Smooth muscle cell (in vitro differentiated cells): Measurements from ENCODE around the gene SPRED2. TPM values are rescaled to one million over a fixed set of nuclear protein-coding genes. Genes with fewer than 3 reads are reported as not detected.

Experiments used
- DNase-seq: peaks from one replicate; lab custom pipeline; 2025; ENCODE audit not compliant: unreplicated experiment; lab: John Stamatoyannopoulos, UW
- H2AFZ ChIP-seq: fragments of 200-600 bp; sonication (generic); 2 replicates; pipeline ENCODE4 v1.6.0; 2016; ENCODE audit warnings: antibody characterized with exemption, low read depth, mild to moderate bottlenecking
- H3F3A ChIP-seq: fragments of 200-600 bp; sonication (generic); 2 replicates; pipeline ENCODE4 v1.6.0; 2017; ENCODE audit warnings: antibody characterized with exemption, low read depth
- H3K27ac ChIP-seq: fragments of 200-600 bp; sonication (generic); 2 replicates; pipeline ENCODE4 v1.5.1; 2016; ENCODE audit warnings: low read depth, mild to moderate bottlenecking
- H3K27me3 ChIP-seq: fragments of 200-600 bp; sonication (generic); 2 replicates; pipeline ENCODE4 v1.6.1; 2016; ENCODE audit warnings: low read depth, mild to moderate bottlenecking
- H3K36me3 ChIP-seq: fragments of 200-600 bp; sonication (generic); 2 replicates; pipeline ENCODE4 v1.5.1; 2016; ENCODE audit warnings: low read depth
- H3K4me1 ChIP-seq: fragments of 200-600 bp; sonication (generic); 2 replicates; pipeline ENCODE4 v1.5.1; 2016; ENCODE audit warnings: low read depth
- H3K4me2 ChIP-seq: fragments of 200-600 bp; sonication (generic); 2 replicates; pipeline ENCODE4 v1.6.0; 2016; ENCODE audit warnings: mild to moderate bottlenecking
- H3K4me3 ChIP-seq: fragments of 200-600 bp; sonication (generic); 2 replicates; pipeline ENCODE4 v1.5.1; 2016; ENCODE audit warnings: mild to moderate bottlenecking
- H3K79me2 ChIP-seq: fragments of 200-600 bp; sonication (generic); 2 replicates; pipeline ENCODE4 v1.6.0; 2016; ENCODE audit warnings: low read depth, mild to moderate bottlenecking
- H3K9ac ChIP-seq: fragments of 200-600 bp; sonication (generic); 2 replicates; pipeline ENCODE4 v1.6.0; 2016; ENCODE audit warnings: low read depth
- H3K9me3 ChIP-seq: fragments of 200-600 bp; sonication (generic); replicated peaks from 2 replicates; pipeline ENCODE4 v1.5.1; 2016; ENCODE audit warnings: low read depth
- H4K20me1 ChIP-seq: fragments of 200-600 bp; sonication (generic); 2 replicates; pipeline ENCODE4 v1.6.0; 2016; ENCODE audit warnings: low read depth
- CTCF ChIP-seq: fragments of 200-600 bp; sonication (generic); IDR thresholded peaks from 2 replicates; pipeline ENCODE4 v1.5.1; 2017; ENCODE audit warnings: borderline replicate concordance, mild to moderate bottlenecking, antibody characterized with exemption; ENCODE audit not compliant: insufficient read depth, poor library complexity, severe bottlenecking
- WGBS: methylation state at CpG from one replicate; pipeline ENCODE4 v1.1.7; 2016; ENCODE audit warnings: low lambda C conversion rate; 5-methylcytosine and 5-hydroxymethylcytosine counted together
- polyA plus RNA-seq: library from polyadenylated mRNA; unstranded; fragments of >200 nt; fragmentation: Nextera tagmentation; extraction: Ambion mirVana; gene quantifications from 2 replicates; pipeline ENCODE4 v1.2.1, GENCODE V29; 2016
- total RNA-seq: library from RNA; depleted of rRNA; stranded (reverse); fragments of >200 nt; gene quantifications from 2 replicates; pipeline ENCODE4 v1.2.3, GENCODE V29; 2014

Gene SPRED2
- total and polyA plus RNA-seq, 2 experiments from 2014 or later, result 18.3 to 23.7 TPM

GRCh38 chr2:65431421-65432226, 775 bp downstream of the SPRED2 start:
- H3K4me3 ChIP-seq, result peak overlapping the region; percentile 99
- peak overlapping the region; percentile 94 for H3K4me2 ChIP-seq
- H3K27me3 ChIP-seq, result no peaks in the 10 kb centered on the region
- H4K20me1 ChIP-seq, result peaks cover 47% of the 10 kb centered on the region
- peak overlapping the region; percentile 86 for H3K27ac ChIP-seq
- WGBS, result under 1% methylated on average over 68 of the region's 71 CpGs
- no peaks in the 10 kb centered on the region for H3F3A ChIP-seq
- H2AFZ ChIP-seq, result peak overlapping the region; percentile 92
- peak; percentile 65 for DNase-seq
- no peak for TF ChIP-seq CTCF
- no peaks in the 10 kb centered on the region for H3K36me3 ChIP-seq
- peak overlapping the region; percentile 92 for H3K9ac ChIP-seq
- H3K4me1 ChIP-seq, result peaks cover 4% of the 10 kb centered on the region
- no peaks in the 10 kb centered on the region for H3K9me3 ChIP-seq
- peaks cover 56% of the 10 kb centered on the region for H3K79me2 ChIP-seq

- peaks cover 64% of the 10 kb centered on the region for H3K79me2 ChIP-seq
- peaks cover 4% of the 10 kb centered on the region for H3K4me1 ChIP-seq
- H3K4me3 ChIP-seq, result peak overlapping the region; percentile 99
- TF ChIP-seq CTCF, result no peak
- H3K9me3 ChIP-seq, result no peaks in the 10 kb centered on the region
- no peaks in the 10 kb centered on the region for H3K27me3 ChIP-seq
- H3F3A ChIP-seq, result no peaks in the 10 kb centered on the region
- peak; percentile 57 for DNase-seq
- no peak overlapping the region for H2AFZ ChIP-seq
- peak overlapping the region; percentile 86 for H3K27ac ChIP-seq
- under 1% methylated on average over 63 of the region's 95 CpGs for WGBS
- peaks cover 55% of the 10 kb centered on the region for H4K20me1 ChIP-seq
- peak overlapping the region; percentile 94 for H3K4me2 ChIP-seq
- H3K9ac ChIP-seq, result peak overlapping the region; percentile 92
- H3K36me3 ChIP-seq, result no peaks in the 10 kb centered on the region
Observed at GRCh38 chr2:65430603-65431420, 1.6 kb downstream of the SPRED2 start.

GRCh38 chr2:65429786-65430602, 2.4 kb downstream of the SPRED2 start:
- Histone ChIP-seq H2AFZ (no peak overlapping the region), H3K27me3 (no peaks in the 10 kb centered on the region), H4K20me1 (peaks cover 63% of the 10 kb centered on the region), H3K9ac (peak overlapping the region; percentile 92), H3K4me1 (no peaks in the 10 kb centered on the region), H3K79me2 (peaks cover 72% of the 10 kb centered on the region), H3K4me3 (peak overlapping the region; percentile 99), H3K4me2 (peak overlapping the region; percentile 94), H3K36me3 (no peaks in the 10 kb centered on the region), H3K9me3 (no peaks in the 10 kb centered on the region), H3K27ac (peak overlapping the region; percentile 86), H3F3A (no peaks in the 10 kb centered on the region)
- DNase-seq, result no peak
- no peak for TF ChIP-seq CTCF
- WGBS, result 33% methylated on average over 17 of the region's 17 CpGs
